CD4-positive, alpha-beta T cell treated with Interleukin-4 for 1 hour (primary cell): Measurements from ENCODE around the gene PIEZO1.

ENCODE experiments used
- DNase-seq, 2 donors: peaks; one replicate each; pipeline ENCODE4 v3.0.0-alpha.2; 2020 to 2022

Gene PIEZO1

GRCh38 chr16:88699180-88699579 is 85.8 kb downstream of the PIEZO1 start:
- no peak for DNase-seq

- no peak for DNase-seq
These were observed 86.4 kb downstream of the PIEZO1 start for GRCh38 chr16:88698646-88699045.

- DNase-seq = peak in 1 of 2 donors; percentile 30
These were observed 87.0 kb downstream of the PIEZO1 start for GRCh38 chr16:88697831-88698615.

- DNase-seq = no peak
These were observed 87.7 kb downstream of the PIEZO1 start for GRCh38 chr16:88697116-88697830.

- no peak for DNase-seq
These were observed 88.6 kb downstream of the PIEZO1 start for GRCh38 chr16:88696441-88696840.

- DNase-seq = no peak
These were observed 89.3 kb downstream of the PIEZO1 start for GRCh38 chr16:88695753-88696152.

GRCh38 chr16:88695218-88695617 is 89.8 kb downstream of the PIEZO1 start:
- DNase-seq = no peak

GRCh38 chr16:88694221-88695087 is 90.6 kb downstream of the PIEZO1 start:
- no peak for DNase-seq

GRCh38 chr16:88693420-88694177 is 91.4 kb downstream of the PIEZO1 start:
- DNase-seq = no peak

- DNase-seq = no peak
These were observed 92.2 kb downstream of the PIEZO1 start for GRCh38 chr16:88692861-88693260.

GRCh38 chr16:88691924-88692560 is 93.0 kb downstream of the PIEZO1 start:
- peak; percentile 52 to 64 for DNase-seq

- no peak for DNase-seq
These were observed 93.7 kb downstream of the PIEZO1 start for GRCh38 chr16:88691129-88691813.

- DNase-seq = no peak
These were observed 94.5 kb downstream of the PIEZO1 start for GRCh38 chr16:88690341-88691128.

GRCh38 chr16:88688013-88688778 is 96.8 kb downstream of the PIEZO1 start:
- no peak for DNase-seq

- no peak for DNase-seq
These were observed 97.4 kb downstream of the PIEZO1 start for GRCh38 chr16:88687676-88688012.

GRCh38 chr16:88687254-88687576 is 97.8 kb downstream of the PIEZO1 start:
- DNase-seq = no peak

- peak; percentile 81 to 86 for DNase-seq
These were observed 98.4 kb downstream of the PIEZO1 start, which contains the start of gene SNAI3 for GRCh38 chr16:88686439-88687253. SNAI3 (minus strand) TSS chr16:88686507; CDS start chr16:88686406, 101 bp downstream.

GRCh38 chr16:88686062-88686438 is 99.0 kb downstream of the PIEZO1 start:
- peak in 1 of 2 donors; percentile 28 for DNase-seq
